SK-N-SH treated with all-trans-retinoic acid at 6 μM for 48 hours (cell line): ENCODE data around the gene SPDYE1.

Source experiments
- ATAC-seq: fragments of 200-7000 bp; cut with Tn5 transposase; 3 replicates; pipeline ENCODE4 v1.9.1; 2020; ENCODE audit warnings: mild to moderate bottlenecking, moderate library complexity
- ARNTL ChIP-seq: fragments of 450-650 bp; formaldehyde crosslinking; IDR thresholded peaks from 2 replicates; pipeline ENCODE4 v1.5.0; 2020; ENCODE audit warnings: low read depth, mild to moderate bottlenecking, moderate library complexity, borderline replicate concordance
- BACH2 ChIP-seq: fragments of 250-450 bp; sonication (Bioruptor Pico); IDR thresholded peaks from 2 replicates; pipeline ENCODE4 v1.9.0; 2021; ENCODE audit warnings: mild to moderate bottlenecking, borderline replicate concordance
- CSDC2 ChIP-seq: fragments of 250-450 bp; sonication (Bioruptor Pico); IDR thresholded peaks from 2 replicates; pipeline ENCODE4 v1.5.0; 2020; ENCODE audit warnings: mild to moderate bottlenecking, moderate library complexity
- CSRNP3 ChIP-seq: fragments of 250-450 bp; sonication (Bioruptor Pico); IDR thresholded peaks from 2 replicates; pipeline ENCODE4 v1.5.1; 2021; ENCODE audit warnings: mild to moderate bottlenecking, moderate library complexity
- ESRRG ChIP-seq: fragments of 250-450 bp; sonication (Bioruptor Pico); IDR thresholded peaks from 2 replicates; pipeline ENCODE4 v1.6.1; 2021; ENCODE audit warnings: mild to moderate bottlenecking
- ISL1 ChIP-seq: fragments of 250-450 bp; sonication (Bioruptor Pico); IDR thresholded peaks from 2 replicates; pipeline ENCODE4 v2.1.2; 2022; ENCODE audit warnings: mild to moderate bottlenecking, moderate library complexity
- OSR1 ChIP-seq: fragments of 250-450 bp; sonication (Bioruptor Pico); IDR thresholded peaks from 2 replicates; pipeline ENCODE4 v1.8.0; 2022; ENCODE audit warnings: moderate library complexity, mild to moderate bottlenecking, inconsistent platforms
- POU6F1 ChIP-seq: fragments of 250-450 bp; sonication (Bioruptor Pico); IDR thresholded peaks from 2 replicates; pipeline ENCODE4 v1.8.0; 2021; ENCODE audit warnings: low read depth, mild to moderate bottlenecking, moderate library complexity, borderline replicate concordance
- PPARA ChIP-seq: fragments of 250-450 bp; sonication (Bioruptor Pico); IDR thresholded peaks from 2 replicates; pipeline ENCODE4 v1.5.0; 2020; ENCODE audit warnings: mild to moderate bottlenecking, borderline replicate concordance
- RARB ChIP-seq: fragments of 250-450 bp; sonication (Bioruptor Pico); IDR thresholded peaks from 2 replicates; pipeline ENCODE4 v1.8.0; 2021; ENCODE audit warnings: mild to moderate bottlenecking, moderate library complexity
- SNAI2 ChIP-seq: fragments of 250-450 bp; sonication (Bioruptor Pico); IDR thresholded peaks from 2 replicates; pipeline ENCODE4 v1.5.0; 2020; ENCODE audit warnings: mild to moderate bottlenecking, moderate library complexity
- TCF4 ChIP-seq: fragments of 250-450 bp; sonication (Bioruptor Pico); IDR thresholded peaks from 2 replicates; pipeline ENCODE4 v1.8.0; 2021; ENCODE audit warnings: mild to moderate bottlenecking, moderate library complexity, borderline replicate concordance
- TOX ChIP-seq: fragments of 250-450 bp; sonication (Bioruptor Pico); IDR thresholded peaks from 2 replicates; pipeline ENCODE4 v1.8.0; 2021; ENCODE audit warnings: mild to moderate bottlenecking, moderate library complexity, borderline replicate concordance
- TSHZ2 ChIP-seq: fragments of 250-450 bp; sonication (Bioruptor Pico); IDR thresholded peaks from 2 replicates; pipeline ENCODE4 v1.5.0; 2020; ENCODE audit warnings: mild to moderate bottlenecking, moderate library complexity
- ZC3H10 ChIP-seq: fragments of 250-450 bp; sonication (Bioruptor Pico); IDR thresholded peaks from 2 replicates; pipeline ENCODE4 v1.5.1; 2021; ENCODE audit warnings: mild to moderate bottlenecking, moderate library complexity
- ZFP3 ChIP-seq: fragments of 250-450 bp; sonication (Bioruptor Pico); IDR thresholded peaks from 2 replicates; pipeline ENCODE4 v1.5.0; 2020; ENCODE audit warnings: mild to moderate bottlenecking, moderate library complexity
- ZFP30 ChIP-seq: fragments of 450-650 bp; formaldehyde crosslinking; IDR thresholded peaks from 2 replicates; pipeline ENCODE4 v1.5.0; 2022; ENCODE audit warnings: mild to moderate bottlenecking, moderate library complexity
- ZNF565 ChIP-seq: fragments of 450-650 bp; formaldehyde crosslinking; conservative IDR thresholded peaks from 2 replicates; pipeline ENCODE4 v1.5.0; 2020; ENCODE audit warnings: low read depth, mild to moderate bottlenecking, moderate library complexity
- ZNF70 ChIP-seq: fragments of 450-650 bp; formaldehyde crosslinking; IDR thresholded peaks from 2 replicates; pipeline ENCODE4 v1.5.0; 2020; ENCODE audit warnings: mild to moderate bottlenecking, moderate library complexity
- ZNF8 ChIP-seq: fragments of 450-650 bp; formaldehyde crosslinking; IDR thresholded peaks from 2 replicates; pipeline ENCODE4 v1.5.0; 2020; ENCODE audit warnings: mild to moderate bottlenecking, moderate library complexity
- TF ChIP-seq, protein P1 (sequence below): fragments of 250-450 bp; sonication (Bioruptor Pico); IDR thresholded peaks from 2 replicates; pipeline ENCODE4 v1.5.1; 2020; ENCODE audit warnings: low read depth, mild to moderate bottlenecking, moderate library complexity
- TF ChIP-seq, protein P2 (sequence below): fragments of 250-450 bp; sonication (Bioruptor Pico); IDR thresholded peaks from 2 replicates; pipeline ENCODE4 v1.8.0; 2020; ENCODE audit warnings: mild to moderate bottlenecking, moderate library complexity, borderline replicate concordance

Gene SPDYE1

GRCh38 chr7:44046321-44047061 is 48.8 kb downstream of the SPDYE1 start:
- TF ChIP-seq TOX (CRISPR knock-in tag) (no peak), ESRRG (no peak), CSRNP3 (CRISPR knock-in tag) (no peak), ISL1 (CRISPR knock-in tag) (no peak), RARB (CRISPR knock-in tag) (no peak), ZNF70 (no peak), CSDC2 (no peak), ARNTL (CRISPR knock-in tag) (no peak), ZNF8 (CRISPR knock-in tag) (no peak), PPARA (CRISPR knock-in tag) (no peak), TCF4 (CRISPR knock-in tag) (no peak), BACH2 (no peak), ZFP3 (no peak), ZC3H10 (CRISPR knock-in tag) (no peak), TSHZ2 (CRISPR knock-in tag) (no peak)
- TF ChIP-seq, protein P1, sequence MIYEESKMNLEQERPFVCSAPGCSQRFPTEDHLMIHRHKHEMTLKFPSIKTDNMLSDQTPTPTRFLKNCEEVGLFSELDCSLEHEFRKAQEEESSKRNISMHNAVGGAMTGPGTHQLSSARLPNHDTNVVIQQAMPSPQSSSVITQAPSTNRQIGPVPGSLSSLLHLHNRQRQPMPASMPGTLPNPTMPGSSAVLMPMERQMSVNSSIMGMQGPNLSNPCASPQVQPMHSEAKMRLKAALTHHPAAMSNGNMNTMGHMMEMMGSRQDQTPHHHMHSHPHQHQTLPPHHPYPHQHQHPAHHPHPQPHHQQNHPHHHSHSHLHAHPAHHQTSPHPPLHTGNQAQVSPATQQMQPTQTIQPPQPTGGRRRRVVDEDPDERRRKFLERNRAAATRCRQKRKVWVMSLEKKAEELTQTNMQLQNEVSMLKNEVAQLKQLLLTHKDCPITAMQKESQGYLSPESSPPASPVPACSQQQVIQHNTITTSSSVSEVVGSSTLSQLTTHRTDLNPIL (CRISPR knock-in tag) = no peak
- ATAC-seq = no peak

DNA sequence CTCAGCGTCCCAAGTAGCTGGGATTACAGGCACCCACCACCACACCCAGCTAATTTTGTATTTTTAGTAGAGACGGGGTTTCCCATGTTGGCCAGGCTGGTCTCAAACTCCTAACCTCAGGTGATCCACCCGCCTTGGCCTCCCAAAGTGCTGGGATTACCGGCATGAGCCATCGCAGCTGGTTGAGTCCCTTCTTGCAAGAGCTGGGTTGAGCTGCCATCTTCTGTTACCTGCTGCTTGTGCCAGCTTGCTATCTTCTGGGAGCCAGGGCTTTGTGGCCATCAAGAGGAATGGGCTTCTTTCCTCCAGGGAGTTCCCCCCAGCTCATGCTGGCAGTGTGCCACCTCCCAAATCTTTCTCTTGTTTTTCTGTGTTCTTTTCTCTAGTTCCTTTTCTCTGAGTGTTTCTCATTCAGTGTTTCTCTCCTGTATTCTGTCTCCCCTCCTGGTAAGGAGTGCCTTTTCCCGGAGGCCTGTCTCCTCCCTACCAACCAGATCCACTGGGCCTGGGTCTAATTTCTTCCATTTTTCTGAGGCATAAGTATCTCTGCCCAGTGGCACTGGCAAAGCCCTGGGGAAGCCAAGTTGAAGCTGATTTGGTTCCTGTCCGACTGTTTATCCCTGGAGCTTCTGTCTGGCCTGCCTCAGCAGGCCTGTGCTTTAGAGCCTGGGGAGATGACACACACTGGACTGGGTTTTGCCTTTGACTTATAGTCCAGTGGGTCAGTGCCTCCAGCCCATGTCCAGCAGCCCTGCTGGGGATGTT is 50.5 kb downstream of the SPDYE1 start:
- ATAC-seq = no peak
- TF ChIP-seq ESRRG (no peak), ZNF8 (CRISPR knock-in tag) (no peak), ARNTL (CRISPR knock-in tag) (no peak), CSRNP3 (CRISPR knock-in tag) (no peak), ZNF565 (CRISPR knock-in tag) (no peak), OSR1 (no peak), POU6F1 (CRISPR knock-in tag) (no peak), ZNF70 (no peak), TCF4 (CRISPR knock-in tag) (no peak), CSDC2 (no peak), TOX (CRISPR knock-in tag) (no peak), ZFP30 (CRISPR knock-in tag) (no peak), SNAI2 (CRISPR knock-in tag) (no peak), RARB (CRISPR knock-in tag) (no peak)
- TF ChIP-seq, protein P1 (CRISPR knock-in tag) = no peak
- TF ChIP-seq, protein P2, sequence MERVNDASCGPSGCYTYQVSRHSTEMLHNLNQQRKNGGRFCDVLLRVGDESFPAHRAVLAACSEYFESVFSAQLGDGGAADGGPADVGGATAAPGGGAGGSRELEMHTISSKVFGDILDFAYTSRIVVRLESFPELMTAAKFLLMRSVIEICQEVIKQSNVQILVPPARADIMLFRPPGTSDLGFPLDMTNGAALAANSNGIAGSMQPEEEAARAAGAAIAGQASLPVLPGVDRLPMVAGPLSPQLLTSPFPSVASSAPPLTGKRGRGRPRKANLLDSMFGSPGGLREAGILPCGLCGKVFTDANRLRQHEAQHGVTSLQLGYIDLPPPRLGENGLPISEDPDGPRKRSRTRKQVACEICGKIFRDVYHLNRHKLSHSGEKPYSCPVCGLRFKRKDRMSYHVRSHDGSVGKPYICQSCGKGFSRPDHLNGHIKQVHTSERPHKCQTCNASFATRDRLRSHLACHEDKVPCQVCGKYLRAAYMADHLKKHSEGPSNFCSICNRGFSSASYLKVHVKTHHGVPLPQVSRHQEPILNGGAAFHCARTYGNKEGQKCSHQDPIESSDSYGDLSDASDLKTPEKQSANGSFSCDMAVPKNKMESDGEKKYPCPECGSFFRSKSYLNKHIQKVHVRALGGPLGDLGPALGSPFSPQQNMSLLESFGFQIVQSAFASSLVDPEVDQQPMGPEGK (CRISPR knock-in tag) = no peak
